NCI-H774 (cell line): ENCODE results near the gene SHLD1.

Experiments used
- DNase-seq: peaks from one replicate; lab custom pipeline; 2025; lab: John Stamatoyannopoulos, UW

The SHLD1 gene

GRCh38 chr20:5848711-5849505 lies 98.7 kb downstream of the SHLD1 start:
- DNase-seq: no peak

DNA sequence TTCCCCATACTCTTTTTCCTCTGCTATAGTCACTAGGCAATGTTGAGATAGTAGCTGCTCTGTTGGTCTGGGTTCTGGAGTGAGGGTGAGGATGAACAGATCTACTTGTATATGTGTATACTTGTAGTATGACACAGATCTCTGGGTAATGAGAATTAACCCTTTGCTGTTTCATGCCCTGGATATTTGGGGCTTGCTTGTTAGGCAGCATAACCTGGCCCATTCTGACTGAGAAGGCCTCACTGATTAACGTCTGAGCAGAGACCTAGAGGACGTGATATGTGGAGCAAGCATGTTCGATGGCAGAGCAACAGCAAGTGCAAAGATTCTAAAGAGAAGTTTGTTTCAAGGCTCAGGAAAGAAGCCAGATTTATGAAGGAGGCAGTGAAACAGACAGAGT lies 105.7 kb downstream of the SHLD1 start:
- DNase-seq: no peak

DNA sequence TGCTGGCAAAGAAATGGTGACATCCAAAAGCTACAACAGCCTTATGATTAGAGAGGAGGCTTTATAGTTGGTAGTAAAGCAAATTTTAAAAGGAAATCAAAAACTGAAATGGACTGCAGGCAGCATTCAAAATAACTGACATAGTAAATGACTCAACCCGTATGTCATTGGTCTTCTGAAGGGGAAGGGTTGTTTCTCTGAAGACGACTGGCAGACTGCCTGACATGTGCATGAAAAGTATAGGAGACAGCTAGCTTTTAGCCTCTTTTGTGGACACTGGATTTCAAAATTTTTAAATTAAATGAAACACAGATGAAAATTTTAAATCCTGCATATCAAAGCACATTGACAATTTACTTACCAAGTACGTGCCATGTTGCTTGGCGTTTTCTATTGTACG lies 109.4 kb downstream of the SHLD1 start:
- DNase-seq: no peak

DNA sequence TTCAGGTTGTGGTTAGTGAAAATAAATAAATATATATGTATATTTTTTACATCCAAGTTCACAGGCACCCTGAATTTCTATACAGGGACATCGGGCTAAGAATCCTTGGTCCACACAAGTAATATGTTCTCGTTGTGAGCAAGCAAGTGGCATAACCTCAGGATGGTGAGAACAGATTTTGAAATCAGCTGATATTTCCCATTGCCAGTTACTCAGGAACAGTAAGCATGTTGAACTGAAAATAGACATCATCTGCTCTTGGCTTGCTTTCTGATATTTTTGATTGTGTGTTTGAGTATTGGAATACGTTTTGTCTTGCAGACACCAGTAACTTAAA lies 112.5 kb downstream of the SHLD1 start:
- DNase-seq: no peak

DNA sequence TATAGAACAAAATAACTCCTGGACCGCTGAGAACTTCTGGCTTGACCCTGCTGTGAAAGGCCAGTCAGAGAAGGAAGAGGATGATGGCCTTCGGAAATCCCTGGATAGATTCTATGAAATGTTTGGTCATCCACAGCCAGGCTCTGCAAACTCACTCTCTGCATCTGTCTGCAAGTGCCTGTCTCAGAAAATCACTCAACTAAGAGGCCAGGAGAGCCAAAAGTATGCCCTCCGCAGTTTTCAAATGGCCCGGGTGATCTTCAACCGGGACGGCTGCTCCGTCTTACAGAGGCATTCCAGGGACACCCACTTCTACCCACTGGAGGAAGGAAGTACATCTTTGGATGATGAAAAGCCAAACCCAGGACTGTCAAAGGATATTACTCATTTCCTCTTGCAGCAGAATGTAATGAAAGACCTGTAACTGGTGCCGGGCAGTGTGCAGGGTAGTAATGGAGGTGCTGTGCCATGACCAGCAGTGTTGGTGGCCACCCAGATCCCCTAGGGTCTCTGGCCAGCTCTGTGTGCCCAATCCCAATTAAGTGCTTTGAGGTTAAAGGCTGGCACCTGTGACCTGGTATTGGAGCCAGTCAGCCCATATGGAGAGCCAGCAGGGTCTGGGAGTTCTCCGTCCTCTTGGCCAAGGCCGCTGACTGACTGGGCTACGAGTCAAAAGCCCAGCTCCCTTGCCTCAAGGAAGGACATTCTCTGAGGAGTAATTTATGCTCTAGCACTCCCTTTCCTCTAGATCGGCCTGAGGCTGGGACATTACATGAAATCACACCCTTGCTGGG lies 113.0 kb downstream of the SHLD1 start:
- DNase-seq: no peak

DNA sequence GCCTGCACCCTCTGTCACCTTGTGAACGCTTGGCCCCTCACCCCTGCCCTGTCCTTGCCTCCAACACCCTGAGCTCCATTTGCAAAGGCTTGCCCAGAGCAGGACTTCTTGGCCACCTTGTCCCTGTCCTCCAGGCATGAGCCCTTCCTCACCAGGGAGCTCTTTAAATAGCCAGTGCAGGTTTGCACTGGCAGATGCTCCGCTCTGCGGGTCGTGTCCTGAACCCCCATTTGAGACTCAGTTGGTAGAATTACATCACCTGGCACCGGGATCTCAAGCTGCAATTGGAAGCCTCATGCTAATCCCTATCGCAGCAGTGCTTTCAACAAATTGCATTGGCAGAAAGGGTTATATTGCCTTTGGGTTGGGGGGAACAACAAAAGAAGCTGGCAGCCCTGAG lies 114.2 kb downstream of the SHLD1 start:
- DNase-seq: no peak

DNA sequence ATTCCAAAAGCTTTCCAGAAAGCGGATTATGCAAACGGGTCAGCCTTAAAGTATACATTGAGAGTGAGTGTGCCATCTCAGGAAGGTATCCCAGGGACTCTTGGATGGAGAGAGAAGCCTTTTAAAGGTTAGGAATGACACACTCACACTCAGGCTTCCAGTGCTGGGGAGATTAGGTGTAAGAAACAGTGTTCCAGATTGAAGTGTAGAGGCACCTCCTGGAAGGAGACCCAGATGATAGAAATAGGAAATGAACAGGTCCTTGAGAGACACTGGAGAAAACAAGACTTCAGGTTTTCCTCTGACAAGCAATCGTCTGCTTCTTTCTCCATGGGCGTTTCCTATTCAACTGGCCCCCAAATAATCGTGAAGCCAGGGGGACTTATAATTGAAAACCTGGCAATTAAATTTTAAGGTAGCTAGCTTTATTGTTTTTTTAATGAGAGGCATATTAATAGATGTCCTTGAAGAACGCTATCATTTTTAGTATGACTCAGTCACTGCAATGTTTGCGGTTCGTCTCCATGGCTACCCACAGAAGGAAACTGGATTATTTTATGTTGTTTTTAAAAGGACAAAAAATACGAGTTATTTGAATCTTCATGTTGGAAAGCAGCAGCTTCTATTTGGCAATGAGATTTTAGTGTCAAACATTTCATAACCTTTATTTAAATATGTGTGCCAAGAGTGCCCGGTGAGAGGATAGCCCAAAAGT lies 114.8 kb downstream of the SHLD1 start:
- no peak for DNase-seq

GRCh38 chr20:5865604-5866003 lies 115.4 kb downstream of the SHLD1 start:
- no peak for DNase-seq

- DNase-seq: no peak
Measured at GRCh38 chr20:5870568-5870981, 120.4 kb downstream of the SHLD1 start.

GRCh38 chr20:5871459-5872410 lies 121.5 kb downstream of the SHLD1 start:
- no peak for DNase-seq

DNA sequence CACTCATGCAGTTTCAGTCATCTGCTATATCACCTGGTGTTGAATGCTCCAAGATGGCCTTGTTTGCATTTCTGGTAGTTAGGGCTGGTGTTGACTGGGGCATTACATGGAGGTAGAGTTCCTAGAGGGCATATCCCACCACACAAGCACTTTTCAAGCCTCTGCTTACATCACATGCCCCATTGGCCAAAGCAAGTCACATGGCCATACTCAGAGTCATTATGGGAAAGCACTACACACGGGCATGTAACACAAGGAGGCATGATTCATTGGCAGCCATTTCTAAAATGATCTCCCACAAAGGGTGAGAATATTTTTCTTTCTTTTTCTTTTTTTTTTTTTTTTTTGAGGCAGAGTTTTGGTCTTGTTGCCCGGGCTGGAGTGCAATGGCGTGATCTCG lies 126.9 kb downstream of the SHLD1 start:
- no peak for DNase-seq

GRCh38 chr20:5880326-5880725 lies 130.1 kb downstream of the SHLD1 start:
- DNase-seq: no peak

DNA sequence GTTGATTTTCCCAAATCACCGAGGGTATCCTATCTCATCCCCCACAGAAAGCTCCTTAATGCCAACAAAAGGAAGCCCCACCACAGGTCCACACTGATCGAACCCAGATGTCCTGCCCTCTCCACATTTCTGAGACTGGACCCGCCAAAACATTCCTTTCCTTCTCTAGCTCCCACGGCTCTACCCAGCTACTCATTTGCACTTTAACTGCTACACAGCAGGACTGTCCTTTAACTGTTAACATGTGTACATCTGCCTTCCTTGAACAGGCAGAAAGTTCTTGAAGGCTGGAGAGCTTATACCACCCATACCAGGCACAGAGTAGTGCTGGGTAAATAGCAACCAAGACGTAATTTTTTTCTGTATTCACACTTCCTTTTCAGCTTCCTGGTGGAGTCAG lies 131.5 kb downstream of the SHLD1 start:
- no peak for DNase-seq

GRCh38 chr20:5882166-5882565 lies 132.0 kb downstream of the SHLD1 start:
- DNase-seq: no peak

GRCh38 chr20:5884465-5885335 lies 134.5 kb downstream of the SHLD1 start:
- no peak for DNase-seq

GRCh38 chr20:5885866-5886265 lies 135.7 kb downstream of the SHLD1 start:
- DNase-seq: no peak

- no peak for DNase-seq
Measured at GRCh38 chr20:5886788-5887187, 136.6 kb downstream of the SHLD1 start.

GRCh38 chr20:5887386-5887785 lies 137.2 kb downstream of the SHLD1 start:
- DNase-seq: no peak

DNA sequence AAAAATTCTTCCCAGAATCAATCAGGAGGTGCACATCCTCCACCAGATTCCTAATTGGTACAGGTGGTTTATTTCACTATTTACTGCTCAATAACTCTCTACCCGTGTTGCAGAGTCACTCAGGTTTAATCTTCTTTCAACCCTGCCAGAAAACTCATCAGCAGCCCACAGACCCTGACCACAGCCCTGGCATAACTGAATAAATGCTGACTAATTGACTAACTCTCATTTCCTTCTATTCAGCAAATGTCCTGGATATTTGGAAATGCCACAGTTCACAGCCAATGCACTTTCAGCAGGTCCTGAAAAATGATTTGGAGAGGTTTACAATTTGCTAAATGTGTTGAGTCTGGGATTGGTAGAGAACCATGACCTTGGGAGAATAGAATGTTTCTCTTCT lies 137.8 kb downstream of the SHLD1 start:
- no peak for DNase-seq

- no peak for DNase-seq
Measured at GRCh38 chr20:5890773-5891441, 140.7 kb downstream of the SHLD1 start.
